H9 (cell line): ENCODE results near the gene APOL6. TPM values are rescaled to one million over a fixed set of nuclear protein-coding genes. Genes with fewer than 3 reads are reported as not detected.
A peak's percentile ranks its signal among the peaks of the same experiment; 100 is the strongest.

ENCODE experiments used
- DNase-seq: peaks from one replicate; pipeline ENCODE4 v3.0.0-alpha.2; 2017
- H2AFZ ChIP-seq: one replicate; pipeline ENCODE4 v1.6.1; 2013; ENCODE audit warnings: mild to moderate bottlenecking, low read length, control low read depth, moderate library complexity
- H2AK5ac ChIP-seq: 2 replicates; pipeline ENCODE4 v1.6.1; 2013; ENCODE audit warnings: low read length, control low read depth, mixed read lengths; ENCODE audit not compliant: insufficient read length
- H2BK120ac ChIP-seq: one replicate; pipeline ENCODE4 v1.6.1; 2013; ENCODE audit warnings: low read depth, mild to moderate bottlenecking, low read length, control low read depth, inconsistent platforms; ENCODE audit not compliant: poor library complexity, severe bottlenecking
- H2BK12ac ChIP-seq: 2 replicates; pipeline ENCODE4 v1.6.1; 2013; ENCODE audit warnings: low read length, control low read depth, mixed read lengths, low read depth; ENCODE audit not compliant: insufficient read length
- H2BK15ac ChIP-seq: 2 replicates; pipeline ENCODE4 v1.6.1; 2013; ENCODE audit warnings: low read depth, low read length, control low read depth
- H2BK20ac ChIP-seq: one replicate; pipeline ENCODE4 v1.6.1; 2013; ENCODE audit warnings: low read depth, mild to moderate bottlenecking, low read length, control low read depth, inconsistent platforms; ENCODE audit not compliant: poor library complexity, severe bottlenecking
- H2BK5ac ChIP-seq: 2 replicates; pipeline ENCODE4 v1.6.1; 2013; ENCODE audit warnings: low read length, control low read depth, mixed read lengths; ENCODE audit not compliant: insufficient read length
- H3K14ac ChIP-seq: 2 replicates; pipeline ENCODE4 v1.6.1; 2013; ENCODE audit warnings: low read length, control low read depth; ENCODE audit not compliant: insufficient read depth
- H3K18ac ChIP-seq: 2 replicates; pipeline ENCODE4 v1.6.1; 2013; ENCODE audit warnings: low read depth, mild to moderate bottlenecking, mixed read lengths, low read length, control low read depth; ENCODE audit not compliant: insufficient read length
- H3K23ac ChIP-seq: 2 replicates; pipeline ENCODE4 v1.6.1; 2013; ENCODE audit warnings: low read length, control low read depth, mixed read lengths, low read depth; ENCODE audit not compliant: insufficient read length
- H3K23me2 ChIP-seq: 2 replicates; pipeline ENCODE4 v1.6.1; 2013; ENCODE audit warnings: low read depth, mild to moderate bottlenecking, mixed read lengths, low read length, control low read depth; ENCODE audit not compliant: insufficient read length, poor library complexity, severe bottlenecking
- H3K27ac ChIP-seq: 2 replicates; pipeline ENCODE4 v1.5.1; 2013; ENCODE audit warnings: low read length, control low read depth, mixed read lengths, low read depth; ENCODE audit not compliant: insufficient read length
- H3K27me3 ChIP-seq: 2 replicates; pipeline ENCODE4 v1.6.1; 2013; ENCODE audit warnings: low read length, control low read depth, inconsistent platforms; ENCODE audit not compliant: insufficient read depth
- H3K4ac ChIP-seq: 2 replicates; pipeline ENCODE4 v1.6.1; 2013; ENCODE audit warnings: low read depth, mild to moderate bottlenecking, control low read depth, inconsistent platforms, low read length, moderate library complexity
- H3K4me1 ChIP-seq: 2 replicates; pipeline ENCODE4 v1.6.1; 2013; ENCODE audit warnings: low read length, control low read depth, inconsistent platforms; ENCODE audit not compliant: insufficient read depth
- H3K4me2 ChIP-seq: 2 replicates; pipeline ENCODE4 v1.6.1; 2013; ENCODE audit warnings: low read length, control low read depth, mixed read lengths; ENCODE audit not compliant: insufficient read length, insufficient read depth
- H3K56ac ChIP-seq: 2 replicates; pipeline ENCODE4 v1.6.1; 2013; ENCODE audit warnings: low read depth, mild to moderate bottlenecking, mixed read lengths, low read length, control low read depth; ENCODE audit not compliant: insufficient read length
- H3K79me1 ChIP-seq: 2 replicates; pipeline ENCODE4 v1.6.1; 2013; ENCODE audit warnings: low read depth, mild to moderate bottlenecking, moderate library complexity, low read length, control low read depth, inconsistent platforms; ENCODE audit not compliant: insufficient read depth, poor library complexity, severe bottlenecking
- H3K79me2 ChIP-seq: 2 replicates; pipeline ENCODE4 v1.6.1; 2013; ENCODE audit warnings: low read length, control low read depth, inconsistent platforms; ENCODE audit not compliant: insufficient read depth
- H3K9ac ChIP-seq: 2 replicates; pipeline ENCODE4 v1.6.1; 2013; ENCODE audit warnings: low read length, control low read depth, mixed read lengths; ENCODE audit not compliant: insufficient read length; ENCODE audit errors: extremely low read depth
- H3K9me3 ChIP-seq: one replicate; pipeline ENCODE4 v1.6.1; 2013; ENCODE audit warnings: low read depth, low read length, inconsistent platforms; ENCODE audit not compliant: control insufficient read depth
- H3T11ph ChIP-seq: one replicate; pipeline ENCODE4 v1.6.1; 2013; ENCODE audit warnings: mild to moderate bottlenecking, low read length, control low read depth, inconsistent platforms
- H4K20me1 ChIP-seq: one replicate; pipeline ENCODE4 v1.6.1; 2013; ENCODE audit not compliant: control insufficient read depth, insufficient read length, insufficient read depth
- H4K5ac ChIP-seq: 2 replicates; pipeline ENCODE4 v1.6.1; 2013; ENCODE audit warnings: low read depth, mild to moderate bottlenecking, mixed read lengths, low read length, control low read depth; ENCODE audit not compliant: insufficient read length
- H4K8ac ChIP-seq: replicated peaks from 2 replicates; pipeline ENCODE4 v1.6.1; 2013; ENCODE audit warnings: low read length, control low read depth, mixed read lengths, low read depth; ENCODE audit not compliant: insufficient read length
- H4K91ac ChIP-seq: 2 replicates; pipeline ENCODE4 v1.6.1; 2013; ENCODE audit warnings: low read depth, mild to moderate bottlenecking, moderate library complexity, mixed read lengths, low read length, control low read depth; ENCODE audit not compliant: insufficient read length
- H3K27ac Mint-ChIP-seq, 3 experiments: 2 replicates in 2 of 3; 3 replicates in 1 of 3; pipeline ENCODE4 v1.8.0; 2020 to 2021; ENCODE audit warnings: mixed read lengths in 3 of 3, mild to moderate bottlenecking in 1 of 3, moderate library complexity in 1 of 3
- H3K27me3 Mint-ChIP-seq: 2 replicates; pipeline ENCODE4 v1.8.0; 2021; ENCODE audit warnings: low read depth, mild to moderate bottlenecking, moderate library complexity, mixed read lengths
- H3K36me3 Mint-ChIP-seq, 3 experiments: 2 replicates in 2 of 3; 3 replicates in 1 of 3; pipeline ENCODE4 v1.8.0; 2020 to 2021; ENCODE audit warnings: low read depth in 3 of 3, mixed read lengths in 3 of 3; ENCODE audit not compliant: insufficient read depth in 1 of 3
- H3K4me1 Mint-ChIP-seq, 2 experiments: 2 replicates each; pipeline ENCODE4 v1.8.0; 2020; ENCODE audit warnings: mixed read lengths in 2 of 2
- H3K4me3 Mint-ChIP-seq, 2 experiments: 2 replicates in 1 of 2; 3 replicates in 1 of 2; pipeline ENCODE4 v1.8.0; 2020 to 2021; ENCODE audit warnings: mild to moderate bottlenecking in 2 of 2, mixed read lengths in 2 of 2, moderate library complexity in 1 of 2
- H3K9me3 Mint-ChIP-seq, 2 experiments: 2 replicates in 1 of 2; 3 replicates in 1 of 2; pipeline ENCODE4 v1.8.0; 2020; ENCODE audit warnings: mild to moderate bottlenecking in 2 of 2, mixed read lengths in 2 of 2, moderate library complexity in 1 of 2
- CTCF ChIP-seq: fragments of 200-600 bp; sonication (generic); conservative IDR thresholded peaks from 3 replicates; pipeline ENCODE4 v1.8.0; 2021; ENCODE audit warnings: antibody characterized with exemption, mild to moderate bottlenecking
- WGBS: extraction: QIAGEN DNeasy Blood & Tissue Kit; methylation state at CpG from one replicate; pipeline ENCODE4 v1.1.7; 2013; ENCODE audit warnings: missing lambda C conversion rate, low lambda C conversion rate, mixed read lengths; ENCODE audit not compliant: insufficient read length; ENCODE audit errors: extremely low coverage; 5-methylcytosine and 5-hydroxymethylcytosine counted together
- total RNA-seq: library from RNA; stranded (reverse); gene quantifications from 2 replicates; pipeline ENCODE4 v1.2.1, GENCODE V29; 2021

The APOL6 gene
- total RNA-seq, 1 experiment from 2014 or later: 0.07 TPM

DNA sequence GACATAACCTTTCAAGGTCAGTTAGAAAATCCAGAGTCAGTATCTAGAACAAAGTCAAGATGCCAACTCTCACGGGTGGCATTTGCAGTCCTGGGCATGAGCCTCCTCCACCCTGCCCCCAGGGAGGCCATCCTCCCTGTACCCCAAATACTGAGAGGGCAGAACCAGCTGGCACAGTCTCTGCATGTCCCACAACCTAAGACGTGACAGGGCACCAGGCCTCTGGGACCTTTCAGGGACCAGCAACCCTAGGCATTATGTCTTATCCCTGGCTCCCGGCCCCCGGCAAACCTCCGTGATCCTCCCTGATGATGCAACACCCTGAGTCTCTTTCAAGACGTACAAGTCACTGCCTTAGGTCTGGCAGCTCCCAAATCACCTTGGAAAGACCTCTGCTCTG lies 33.1 kb upstream of the APOL6 start:
- Mint-ChIP-seq H3K4me1 (peaks cover 0 to 5% of the 10 kb centered on the region in 2 experiments; a peak in 1 of 4 replicates), H3K27ac (peak overlapping the region in 1 of 3 experiments; percentile 20; a peak in 1 of 7 replicates), H3K9me3 (no peaks in the 10 kb centered on the region), H3K27me3 (peaks cover 9% of the 10 kb centered on the region), H3K4me3 (no peak overlapping the region), H3K36me3 (no peaks in the 10 kb centered on the region)
- H4K91ac ChIP-seq: no peak overlapping the region
- no peak overlapping the region for H2AK5ac ChIP-seq
- no peaks in the 10 kb centered on the region for H4K20me1 ChIP-seq
- no peak overlapping the region for H2AFZ ChIP-seq
- no peak overlapping the region for H2BK12ac ChIP-seq
- H3K4me1 ChIP-seq: no peaks in the 10 kb centered on the region
- DNase-seq: no peak
- H3K79me2 ChIP-seq: no peaks in the 10 kb centered on the region
- no peaks in the 10 kb centered on the region for H3K9me3 ChIP-seq
- no peak overlapping the region for H2BK15ac ChIP-seq
- H3K14ac ChIP-seq: peak overlapping the region; percentile 17; the same call in 1 of the 2 replicates
- no peak overlapping the region for H4K8ac ChIP-seq
- H2BK120ac ChIP-seq: no peak overlapping the region
- TF ChIP-seq CTCF: no peak
- H3K9ac ChIP-seq: no peak overlapping the region
- H3K23me2 ChIP-seq: no peaks in the 10 kb centered on the region
- WGBS: no CpG with 5 or more reads among the region's 6 CpGs
- no peak overlapping the region for H3K27ac ChIP-seq
- H3K4me2 ChIP-seq: no peak overlapping the region
- no peak overlapping the region for H2BK5ac ChIP-seq
- no peak overlapping the region for H3K23ac ChIP-seq
- no peak overlapping the region for H3K4ac ChIP-seq
- H3K79me1 ChIP-seq: no peaks in the 10 kb centered on the region
- H4K5ac ChIP-seq: no peak overlapping the region
- no peak overlapping the region for H3T11ph ChIP-seq
- H3K56ac ChIP-seq: no peak overlapping the region
- no peak overlapping the region for H3K18ac ChIP-seq
- no peak overlapping the region for H2BK20ac ChIP-seq
- no peaks in the 10 kb centered on the region for H3K27me3 ChIP-seq
